HG02885 (cell line): ENCODE measurements around the gene RXRG.

ENCODE experiments used
- ATAC-seq: cut with Tn5 transposase; IDR thresholded peaks from one replicate; pipeline ENCODE4 v1.9.1; 2021; ENCODE audit warnings: mild to moderate bottlenecking; ENCODE audit not compliant: unreplicated experiment, poor library complexity

The RXRG gene

GRCh38 chr1:165452336-165453130, 7.6 kb upstream of the RXRG start:
- no peak for ATAC-seq

- ATAC-seq = no peak
These were observed 6.8 kb upstream of the RXRG start for GRCh38 chr1:165451691-165452090.

- no peak for ATAC-seq
These were observed 4.2 kb upstream of the RXRG start for GRCh38 chr1:165449131-165449530.

- ATAC-seq = no peak
These were observed 462 bp upstream of the RXRG start for GRCh38 chr1:165445388-165445787.

GRCh38 chr1:165443539-165444311, 1.2 kb downstream of the RXRG start:
- no peak for ATAC-seq

- no peak for ATAC-seq
These were observed 2.3 kb downstream of the RXRG start for GRCh38 chr1:165442653-165443052.

GRCh38 chr1:165442053-165442452, 2.9 kb downstream of the RXRG start:
- no peak for ATAC-seq

GRCh38 chr1:165441166-165441880, 3.6 kb downstream of the RXRG start:
- ATAC-seq = no peak

- ATAC-seq = no peak
These were observed 5.6 kb downstream of the RXRG start for GRCh38 chr1:165439330-165439729.

- no peak for ATAC-seq
These were observed 7.9 kb downstream of the RXRG start for GRCh38 chr1:165436994-165437393.

GRCh38 chr1:165435801-165436200, 9.1 kb downstream of the RXRG start:
- ATAC-seq = no peak

GRCh38 chr1:165434281-165434680, 10.6 kb downstream of the RXRG start:
- no peak for ATAC-seq

GRCh38 chr1:165431079-165431478, 13.8 kb downstream of the RXRG start:
- peak; percentile 60 for ATAC-seq

- no peak for ATAC-seq
These were observed 18.2 kb downstream of the RXRG start for GRCh38 chr1:165426745-165427144.

GRCh38 chr1:165425621-165426020, 19.3 kb downstream of the RXRG start:
- ATAC-seq = no peak

- no peak for ATAC-seq
These were observed 20.3 kb downstream of the RXRG start for GRCh38 chr1:165424454-165425216.

GRCh38 chr1:165423136-165423535, 21.8 kb downstream of the RXRG start:
- ATAC-seq = no peak

- ATAC-seq = no peak
These were observed 24.3 kb downstream of the RXRG start for GRCh38 chr1:165420655-165421054.

GRCh38 chr1:165419839-165420238, 25.1 kb downstream of the RXRG start:
- ATAC-seq = no peak

GRCh38 chr1:165418195-165418594, 26.7 kb downstream of the RXRG start:
- no peak for ATAC-seq
